Right lobe of liver (tissue), 4 donors: Measurements from ENCODE around the gene ASCC3.

Experiments
- CTCF ChIP-seq, 4 donors: fragments of 200-600 bp in 3 of 4; fragments of 450-650 bp in 1 of 4; IDR thresholded peaks; one replicate each; pipeline versions ENCODE4 v1.5.1 to v1.8.0; 2016 to 2022; ENCODE audit warnings: antibody characterized with exemption in 4 of 4, mild to moderate bottlenecking in 2 of 4
- POLR2A ChIP-seq: fragments of 450-650 bp; IDR thresholded peaks from one replicate; pipeline ENCODE4 v1.6.1; 2017; ENCODE audit warnings: antibody characterized with exemption, mild to moderate bottlenecking
- donor health status: DM: no; HTN: no; CAD: no.
- donor health status: DM: no; HTN: no; CAD: no.
- donor health status: DM: no; HTN: yes; CAD: no.

- TF ChIP-seq CTCF (IDR thresholded peaks at IDR 0.05) (peak; percentile 55 to 64 (median 59)), POLR2A (no peak)
Observed at GRCh38 chr6:100657678-100658330, 223.3 kb downstream of the ASCC3 start.
